ENCODE results near the gene KCNA1.

DNA sequence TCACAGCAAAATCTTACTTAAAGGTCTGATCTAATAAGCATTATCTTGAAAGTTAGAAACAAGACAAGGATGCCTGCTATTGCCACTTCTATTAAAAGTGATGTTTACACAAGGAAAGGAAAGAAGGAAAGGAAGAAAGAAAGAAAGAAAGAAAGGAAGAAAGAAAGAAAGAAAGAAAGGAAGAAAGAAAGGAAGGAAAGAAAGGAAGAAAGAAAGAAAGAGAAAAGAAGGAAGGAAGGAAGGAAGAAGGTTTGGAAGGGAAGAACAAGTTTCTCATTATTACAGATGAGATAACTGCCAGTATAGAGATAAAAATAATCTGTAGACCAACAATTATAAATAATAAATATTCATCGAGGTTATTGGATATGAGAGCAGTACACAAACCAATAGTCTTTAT is 35.8 kb upstream of the KCNA1 start:
- TF ChIP-seq CTCF (IDR thresholded peaks at IDR 0.05; ENCODE audit: low read depth, low read length) (no peak), POLR2A (IDR thresholded peaks at IDR 0.05; ENCODE audit: extremely low read depth, insufficient read length) (no peak), MAX (IDR thresholded peaks at IDR 0.05; ENCODE audit: low read depth, low read length) (no peak)
